ENCODE results near the gene WNT5A.
A peak's percentile ranks its signal among the peaks of the same experiment; 100 is the strongest.

The WNT5A gene

GRCh38 chr3:55486101-55486856 lies 827 bp downstream of the WNT5A start:
- Histone ChIP-seq H3K27me3 (ENCODE audit: control insufficient read depth, insufficient read depth, low read length) (peaks cover 73% of the 10 kb centered on the region), H3K4me3 (ENCODE audit: low read depth, low read length) (peak overlapping the region; percentile 86), H3K9ac (ENCODE audit: low read depth, low read length) (no peak overlapping the region), H3K36me3 (ENCODE audit: control insufficient read depth, insufficient read depth, low read length) (no peaks in the 10 kb centered on the region), H3K9me3 (ENCODE audit: control insufficient read depth, insufficient read depth, low read length) (no peaks in the 10 kb centered on the region), H3K4me1 (ENCODE audit: control insufficient read depth, insufficient read depth, low read length) (peaks cover 5% of the 10 kb centered on the region)

- Histone ChIP-seq H3K4me3 (ENCODE audit: low read depth, low read length) (peak overlapping the region; percentile 86), H3K27me3 (ENCODE audit: control insufficient read depth, insufficient read depth, low read length) (peaks cover 72% of the 10 kb centered on the region), H3K9ac (ENCODE audit: low read depth, low read length) (peak overlapping the region; percentile 70), H3K9me3 (ENCODE audit: control insufficient read depth, insufficient read depth, low read length) (no peaks in the 10 kb centered on the region), H3K4me1 (ENCODE audit: control insufficient read depth, insufficient read depth, low read length) (peaks cover 4% of the 10 kb centered on the region), H3K36me3 (ENCODE audit: control insufficient read depth, insufficient read depth, low read length) (no peaks in the 10 kb centered on the region)
Observed at GRCh38 chr3:55484801-55485791, 2.0 kb downstream of the WNT5A start.

- H3K27me3 ChIP-seq (ENCODE audit: control insufficient read depth, insufficient read depth, low read length) = peaks cover 72% of the 10 kb centered on the region
- H3K9me3 ChIP-seq (ENCODE audit: control insufficient read depth, insufficient read depth, low read length) = no peaks in the 10 kb centered on the region
- H3K4me1 ChIP-seq (ENCODE audit: control insufficient read depth, insufficient read depth, low read length) = peaks cover 3% of the 10 kb centered on the region
- no peaks in the 10 kb centered on the region for H3K36me3 ChIP-seq (ENCODE audit: control insufficient read depth, insufficient read depth, low read length)
- H3K9ac ChIP-seq (ENCODE audit: low read depth, low read length) = no peak overlapping the region
- H3K4me3 ChIP-seq (ENCODE audit: low read depth, low read length) = peak overlapping the region; percentile 82
Observed at GRCh38 chr3:55484191-55484689, 2.9 kb downstream of the WNT5A start.

GRCh38 chr3:55483196-55484095 lies 3.7 kb downstream of the WNT5A start:
- Histone ChIP-seq H3K9ac (ENCODE audit: low read depth, low read length) (no peak overlapping the region), H3K9me3 (ENCODE audit: control insufficient read depth, insufficient read depth, low read length) (no peaks in the 10 kb centered on the region), H3K4me3 (ENCODE audit: low read depth, low read length) (peak overlapping the region; percentile 82), H3K36me3 (ENCODE audit: control insufficient read depth, insufficient read depth, low read length) (no peaks in the 10 kb centered on the region), H3K4me1 (ENCODE audit: control insufficient read depth, insufficient read depth, low read length) (peaks cover 3% of the 10 kb centered on the region), H3K27me3 (ENCODE audit: control insufficient read depth, insufficient read depth, low read length) (peaks cover 72% of the 10 kb centered on the region)

- Histone ChIP-seq H3K27me3 (ENCODE audit: control insufficient read depth, insufficient read depth, low read length) (peaks cover 79% of the 10 kb centered on the region), H3K4me1 (ENCODE audit: control insufficient read depth, insufficient read depth, low read length) (peaks cover 3% of the 10 kb centered on the region), H3K4me3 (ENCODE audit: low read depth, low read length) (peak overlapping the region; percentile 82), H3K9ac (ENCODE audit: low read depth, low read length) (no peak overlapping the region), H3K9me3 (ENCODE audit: control insufficient read depth, insufficient read depth, low read length) (no peaks in the 10 kb centered on the region), H3K36me3 (ENCODE audit: control insufficient read depth, insufficient read depth, low read length) (no peaks in the 10 kb centered on the region)
Observed at GRCh38 chr3:55482496-55483195, 4.5 kb downstream of the WNT5A start.

GRCh38 chr3:55481744-55482495 lies 5.2 kb downstream of the WNT5A start:
- Histone ChIP-seq H3K9ac (ENCODE audit: low read depth, low read length) (peak overlapping the region; percentile 70), H3K27me3 (ENCODE audit: control insufficient read depth, insufficient read depth, low read length) (peaks cover 80% of the 10 kb centered on the region), H3K4me3 (ENCODE audit: low read depth, low read length) (peak overlapping the region; percentile 82)

GRCh38 chr3:55480911-55481743 lies 6.0 kb downstream of the WNT5A start:
- Histone ChIP-seq H3K27me3 (ENCODE audit: control insufficient read depth, insufficient read depth, low read length) (peaks cover 83% of the 10 kb centered on the region), H3K9me3 (ENCODE audit: control insufficient read depth, insufficient read depth, low read length) (no peaks in the 10 kb centered on the region), H3K9ac (ENCODE audit: low read depth, low read length) (no peak overlapping the region), H3K36me3 (ENCODE audit: control insufficient read depth, insufficient read depth, low read length) (no peaks in the 10 kb centered on the region), H3K4me1 (ENCODE audit: control insufficient read depth, insufficient read depth, low read length) (peaks cover 3% of the 10 kb centered on the region), H3K4me3 (ENCODE audit: low read depth, low read length) (peak overlapping the region; percentile 82)

More at GRCh38 chr3:55481744-55482495, 5.2 kb downstream of the WNT5A start:
- H3K4me1 ChIP-seq (ENCODE audit: control insufficient read depth, insufficient read depth, low read length) = peaks cover 3% of the 10 kb centered on the region
- H3K9me3 ChIP-seq (ENCODE audit: control insufficient read depth, insufficient read depth, low read length) = no peaks in the 10 kb centered on the region
- H3K36me3 ChIP-seq (ENCODE audit: control insufficient read depth, insufficient read depth, low read length) = no peaks in the 10 kb centered on the region

GRCh38 chr3:55477306-55478303 lies 9.5 kb downstream of the WNT5A start:
- no peaks in the 10 kb centered on the region for H3K9me3 ChIP-seq (ENCODE audit: control insufficient read depth, insufficient read depth, low read length)
- H3K36me3 ChIP-seq (ENCODE audit: control insufficient read depth, insufficient read depth, low read length) = no peaks in the 10 kb centered on the region
- no peak overlapping the region for H3K9ac ChIP-seq (ENCODE audit: low read depth, low read length)
- peaks cover 5% of the 10 kb centered on the region for H3K4me1 ChIP-seq (ENCODE audit: control insufficient read depth, insufficient read depth, low read length)
- no peak overlapping the region for H3K4me3 ChIP-seq (ENCODE audit: low read depth, low read length)
- H3K27me3 ChIP-seq (ENCODE audit: control insufficient read depth, insufficient read depth, low read length) = peaks cover 91% of the 10 kb centered on the region

- no peaks in the 10 kb centered on the region for H3K9me3 ChIP-seq (ENCODE audit: control insufficient read depth, insufficient read depth, low read length)
- peaks cover 3% of the 10 kb centered on the region for H3K4me1 ChIP-seq (ENCODE audit: control insufficient read depth, insufficient read depth, low read length)
- H3K36me3 ChIP-seq (ENCODE audit: control insufficient read depth, insufficient read depth, low read length) = no peaks in the 10 kb centered on the region
- no peak overlapping the region for H3K4me3 ChIP-seq (ENCODE audit: low read depth, low read length)
- H3K27me3 ChIP-seq (ENCODE audit: control insufficient read depth, insufficient read depth, low read length) = peaks cover 81% of the 10 kb centered on the region
- H3K9ac ChIP-seq (ENCODE audit: low read depth, low read length) = no peak overlapping the region
Observed at GRCh38 chr3:55476515-55476914, 10.6 kb downstream of the WNT5A start.
